Measurements from ENCODE around the gene SNTG2. TPM values are rescaled to one million over a fixed set of nuclear protein-coding genes. Genes with fewer than 3 reads are reported as not detected.

The SNTG2 gene
- total RNA-seq, 4 donors from 2014 or later: 9.0 to 44.6 (median 30.8) TPM

- peaks cover 0 to 10% (median 0%) of the 10 kb centered on the region in 4 donors for H3K4me1 ChIP-seq
- 64 to 74% methylated on average over 4 of the region's 4 CpGs for WGBS, 2 donors
Observed at GRCh38 chr2:975095-975494, 24.4 kb downstream of the SNTG2 start.

GRCh38 chr2:979069-979928 lies 28.6 kb downstream of the SNTG2 start:
- Histone ChIP-seq H3K9me3 (no peaks in the 10 kb centered on the region), H3K36me3 (no peaks in the 10 kb centered on the region), H3K4me3 (no peak overlapping the region), H3K27ac (no peak overlapping the region), H3K4me1 (peaks cover 0 to 5% (median 0%) of the 10 kb centered on the region in 4 donors), H3K27me3 (no peaks in the 10 kb centered on the region)
- no peak for DNase-seq (ENCODE audit: low spot score in 2 of 2)
- 53 to 64% methylated on average over 8 of the region's 8 CpGs for WGBS, 2 donors
- no peak for TF ChIP-seq EP300 (IDR thresholded peaks at IDR 0.05)
- TF ChIP-seq POLR2A (IDR thresholded peaks at IDR 0.05): no peak
- no peak for TF ChIP-seq CTCF (IDR thresholded peaks at IDR 0.05)

More at GRCh38 chr2:975095-975494, 24.4 kb downstream of the SNTG2 start:
- H3K27me3 ChIP-seq: no peaks in the 10 kb centered on the region
- TF ChIP-seq EP300 (IDR thresholded peaks at IDR 0.05): no peak
- TF ChIP-seq CTCF (IDR thresholded peaks at IDR 0.05): no peak
- no peak for TF ChIP-seq POLR2A (IDR thresholded peaks at IDR 0.05)
- no peaks in the 10 kb centered on the region for H3K9me3 ChIP-seq
- DNase-seq (ENCODE audit: low spot score in 2 of 2): no peak
- H3K4me3 ChIP-seq: no peak overlapping the region
- H3K27ac ChIP-seq: no peak overlapping the region
- no peaks in the 10 kb centered on the region for H3K36me3 ChIP-seq

- Histone ChIP-seq H3K4me3 (no peak overlapping the region), H3K9me3 (no peaks in the 10 kb centered on the region), H3K27me3 (no peaks in the 10 kb centered on the region), H3K4me1 (no peaks in the 10 kb centered on the region), H3K36me3 (no peaks in the 10 kb centered on the region), H3K27ac (no peak overlapping the region)
- TF ChIP-seq EP300 (IDR thresholded peaks at IDR 0.05) (no peak), CTCF (IDR thresholded peaks at IDR 0.05) (no peak), POLR2A (IDR thresholded peaks at IDR 0.05) (no peak)
- no peak for DNase-seq (ENCODE audit: low spot score in 2 of 2)
- 61 to 65% methylated on average over 4 of the region's 4 CpGs for WGBS, 2 donors
Observed at GRCh38 chr2:980176-980575, 29.5 kb downstream of the SNTG2 start.

- H3K4me1 ChIP-seq: no peaks in the 10 kb centered on the region
- no peaks in the 10 kb centered on the region for H3K9me3 ChIP-seq
- no peak overlapping the region for H3K27ac ChIP-seq
- no peak overlapping the region for H3K4me3 ChIP-seq
- no peak for TF ChIP-seq POLR2A (IDR thresholded peaks at IDR 0.05)
- no peak for TF ChIP-seq CTCF (IDR thresholded peaks at IDR 0.05)
- TF ChIP-seq EP300 (IDR thresholded peaks at IDR 0.05): no peak
- 78 to 83% methylated on average over 3 of the region's 3 CpGs for WGBS, 2 donors
- H3K27me3 ChIP-seq: no peaks in the 10 kb centered on the region
- H3K36me3 ChIP-seq: no peaks in the 10 kb centered on the region
- DNase-seq (ENCODE audit: low spot score in 2 of 2): no peak
Observed at GRCh38 chr2:981258-981657, 30.6 kb downstream of the SNTG2 start.

GRCh38 chr2:981759-982158 lies 31.1 kb downstream of the SNTG2 start:
- no peak for DNase-seq (ENCODE audit: low spot score in 2 of 2)
- H3K27ac ChIP-seq: no peak overlapping the region
- H3K36me3 ChIP-seq: no peaks in the 10 kb centered on the region
- no peaks in the 10 kb centered on the region for H3K4me1 ChIP-seq
- H3K4me3 ChIP-seq: no peak overlapping the region
- no peaks in the 10 kb centered on the region for H3K9me3 ChIP-seq
- H3K27me3 ChIP-seq: no peaks in the 10 kb centered on the region
- WGBS, 2 donors: 94 to 96% methylated on average over 4 of the region's 4 CpGs
- TF ChIP-seq POLR2A (IDR thresholded peaks at IDR 0.05): no peak
- TF ChIP-seq CTCF (IDR thresholded peaks at IDR 0.05): no peak
- no peak for TF ChIP-seq EP300 (IDR thresholded peaks at IDR 0.05)

All from tibial nerve (tissue), 4 donors.